A549 (cell line): Measurements from ENCODE around the gene SLC9A2.

Experiments used
- EHMT2 ChIP-seq: fragments of 200-600 bp; sonication (generic); IDR thresholded peaks from 2 replicates; pipeline ENCODE4 v1.6.1; 2016; ENCODE audit warnings: antibody characterized with exemption, low read depth, mild to moderate bottlenecking, moderate library complexity
- EP300 ChIP-seq, 2 experiments: fragments of >200 bp; sonication (Bioruptor Twin); formaldehyde crosslinking; IDR thresholded peaks; 2 replicates in 1 of 2; 3 replicates in 1 of 2; pipeline ENCODE4 v1.6.1; 2016 to 2017
- PHF8 ChIP-seq: fragments of 200-600 bp; sonication (generic); IDR thresholded peaks from 2 replicates; pipeline ENCODE4 v1.6.1; 2016; ENCODE audit warnings: low read depth, mild to moderate bottlenecking, antibody characterized with exemption, moderate library complexity, borderline replicate concordance
- POLR2A ChIP-seq: IDR thresholded peaks from 2 replicates; pipeline ENCODE4 v1.6.1; 2012; ENCODE audit warnings: mild to moderate bottlenecking, low read length
- RFX5 ChIP-seq: fragments of 450-650 bp; IDR thresholded peaks from 2 replicates; pipeline ENCODE4 v1.7.1; 2014; ENCODE audit warnings: antibody characterized with exemption, mild to moderate bottlenecking, moderate library complexity
- TF ChIP-seq, protein P1 (sequence below): fragments of 200-600 bp; sonication (generic); IDR thresholded peaks from 2 replicates; pipeline ENCODE4 v1.6.1; 2016; ENCODE audit warnings: antibody characterized with exemption, mild to moderate bottlenecking, moderate library complexity
- TF ChIP-seq, protein P2 (sequence below): fragments of >200 bp; sonication (Bioruptor Twin); formaldehyde crosslinking; IDR thresholded peaks from 3 replicates; pipeline ENCODE4 v1.5.1; 2016

GRCh38 chr2:102597788-102598187 is 21.6 kb upstream of the SLC9A2 start:
- TF ChIP-seq, protein P1, sequence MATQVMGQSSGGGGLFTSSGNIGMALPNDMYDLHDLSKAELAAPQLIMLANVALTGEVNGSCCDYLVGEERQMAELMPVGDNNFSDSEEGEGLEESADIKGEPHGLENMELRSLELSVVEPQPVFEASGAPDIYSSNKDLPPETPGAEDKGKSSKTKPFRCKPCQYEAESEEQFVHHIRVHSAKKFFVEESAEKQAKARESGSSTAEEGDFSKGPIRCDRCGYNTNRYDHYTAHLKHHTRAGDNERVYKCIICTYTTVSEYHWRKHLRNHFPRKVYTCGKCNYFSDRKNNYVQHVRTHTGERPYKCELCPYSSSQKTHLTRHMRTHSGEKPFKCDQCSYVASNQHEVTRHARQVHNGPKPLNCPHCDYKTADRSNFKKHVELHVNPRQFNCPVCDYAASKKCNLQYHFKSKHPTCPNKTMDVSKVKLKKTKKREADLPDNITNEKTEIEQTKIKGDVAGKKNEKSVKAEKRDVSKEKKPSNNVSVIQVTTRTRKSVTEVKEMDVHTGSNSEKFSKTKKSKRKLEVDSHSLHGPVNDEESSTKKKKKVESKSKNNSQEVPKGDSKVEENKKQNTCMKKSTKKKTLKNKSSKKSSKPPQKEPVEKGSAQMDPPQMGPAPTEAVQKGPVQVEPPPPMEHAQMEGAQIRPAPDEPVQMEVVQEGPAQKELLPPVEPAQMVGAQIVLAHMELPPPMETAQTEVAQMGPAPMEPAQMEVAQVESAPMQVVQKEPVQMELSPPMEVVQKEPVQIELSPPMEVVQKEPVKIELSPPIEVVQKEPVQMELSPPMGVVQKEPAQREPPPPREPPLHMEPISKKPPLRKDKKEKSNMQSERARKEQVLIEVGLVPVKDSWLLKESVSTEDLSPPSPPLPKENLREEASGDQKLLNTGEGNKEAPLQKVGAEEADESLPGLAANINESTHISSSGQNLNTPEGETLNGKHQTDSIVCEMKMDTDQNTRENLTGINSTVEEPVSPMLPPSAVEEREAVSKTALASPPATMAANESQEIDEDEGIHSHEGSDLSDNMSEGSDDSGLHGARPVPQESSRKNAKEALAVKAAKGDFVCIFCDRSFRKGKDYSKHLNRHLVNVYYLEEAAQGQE: no peak
- TF ChIP-seq, protein P2, sequence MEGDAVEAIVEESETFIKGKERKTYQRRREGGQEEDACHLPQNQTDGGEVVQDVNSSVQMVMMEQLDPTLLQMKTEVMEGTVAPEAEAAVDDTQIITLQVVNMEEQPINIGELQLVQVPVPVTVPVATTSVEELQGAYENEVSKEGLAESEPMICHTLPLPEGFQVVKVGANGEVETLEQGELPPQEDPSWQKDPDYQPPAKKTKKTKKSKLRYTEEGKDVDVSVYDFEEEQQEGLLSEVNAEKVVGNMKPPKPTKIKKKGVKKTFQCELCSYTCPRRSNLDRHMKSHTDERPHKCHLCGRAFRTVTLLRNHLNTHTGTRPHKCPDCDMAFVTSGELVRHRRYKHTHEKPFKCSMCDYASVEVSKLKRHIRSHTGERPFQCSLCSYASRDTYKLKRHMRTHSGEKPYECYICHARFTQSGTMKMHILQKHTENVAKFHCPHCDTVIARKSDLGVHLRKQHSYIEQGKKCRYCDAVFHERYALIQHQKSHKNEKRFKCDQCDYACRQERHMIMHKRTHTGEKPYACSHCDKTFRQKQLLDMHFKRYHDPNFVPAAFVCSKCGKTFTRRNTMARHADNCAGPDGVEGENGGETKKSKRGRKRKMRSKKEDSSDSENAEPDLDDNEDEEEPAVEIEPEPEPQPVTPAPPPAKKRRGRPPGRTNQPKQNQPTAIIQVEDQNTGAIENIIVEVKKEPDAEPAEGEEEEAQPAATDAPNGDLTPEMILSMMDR: no peak
- TF ChIP-seq PHF8 (no peak), POLR2A (no peak), EHMT2 (no peak), EP300 (IDR thresholded peaks at IDR 0.05) (no peak), RFX5 (no peak)
